ENCODE results near the gene ZEB2. TPM values are rescaled to one million over a fixed set of nuclear protein-coding genes. Genes with fewer than 3 reads are reported as not detected.

ZEB2 gene
- total RNA-seq, 1 donor from 2014 or later, result 106 TPM

- Mint-ChIP-seq H3K27me3 (ENCODE audit: insufficient read depth, low read depth) (no peaks in the 10 kb centered on the region), H3K4me1 (peaks cover 18% of the 10 kb centered on the region), H3K9me3 (no peaks in the 10 kb centered on the region), H3K4me3 (no peak overlapping the region), H3K27ac (no peak overlapping the region), H3K36me3 (peaks cover 12% of the 10 kb centered on the region)
- H3F3A ChIP-seq (ENCODE audit: low read depth), result peaks cover 18% of the 10 kb centered on the region
- no peaks in the 10 kb centered on the region for H4K20me1 ChIP-seq (ENCODE audit: low read depth)
- H3K4me3 ChIP-seq, result no peak overlapping the region
- H3K9ac ChIP-seq, result no peak overlapping the region
- no peak overlapping the region for H2AFZ ChIP-seq (replicated peaks)
- H3K9me3 ChIP-seq (ENCODE audit: low read depth), result no peaks in the 10 kb centered on the region
- H3K36me3 ChIP-seq, result no peaks in the 10 kb centered on the region
- no peaks in the 10 kb centered on the region for H3K27me3 ChIP-seq
- H3K4me1 ChIP-seq, result peaks cover 9% of the 10 kb centered on the region
- no peak overlapping the region for H3K4me2 ChIP-seq
- TF ChIP-seq EZH2phosphoT487 (IDR thresholded peaks at IDR 0.05), result no peak
- no peak for TF ChIP-seq EZH2 (IDR thresholded peaks at IDR 0.05)
- no peak for TF ChIP-seq CTCF (IDR thresholded peaks at IDR 0.05)
- H3K27ac ChIP-seq, result no peak overlapping the region
- no peak for DNase-seq (ENCODE audit: low spot score)
- H3K79me2 ChIP-seq (ENCODE audit: low read depth), result no peaks in the 10 kb centered on the region
Observed at GRCh38 chr2:144382849-144383248, 137.1 kb downstream of the ZEB2 start.

- Histone ChIP-seq H3K79me2 (ENCODE audit: low read depth) (no peaks in the 10 kb centered on the region), H3K36me3 (no peaks in the 10 kb centered on the region), H3F3A (ENCODE audit: low read depth) (peaks cover 10% of the 10 kb centered on the region), H3K9ac (no peak overlapping the region), H3K9me3 (ENCODE audit: low read depth) (no peaks in the 10 kb centered on the region), H3K27me3 (no peaks in the 10 kb centered on the region), H2AFZ (replicated peaks) (no peak overlapping the region), H3K4me2 (no peak overlapping the region), H3K4me1 (peaks cover 9% of the 10 kb centered on the region), H4K20me1 (ENCODE audit: low read depth) (no peaks in the 10 kb centered on the region), H3K4me3 (no peak overlapping the region), H3K27ac (no peak overlapping the region)
- Mint-ChIP-seq H3K4me1 (peaks cover 18% of the 10 kb centered on the region), H3K4me3 (no peak overlapping the region), H3K9me3 (no peaks in the 10 kb centered on the region), H3K27me3 (ENCODE audit: insufficient read depth, low read depth) (no peaks in the 10 kb centered on the region), H3K27ac (no peak overlapping the region), H3K36me3 (peaks cover 12% of the 10 kb centered on the region)
- no peak for DNase-seq (ENCODE audit: low spot score)
- TF ChIP-seq EZH2phosphoT487 (IDR thresholded peaks at IDR 0.05) (no peak), CTCF (IDR thresholded peaks at IDR 0.05) (no peak), EZH2 (IDR thresholded peaks at IDR 0.05) (no peak)
Observed at GRCh38 chr2:144381716-144382115, 138.2 kb downstream of the ZEB2 start.

GRCh38 chr2:144379851-144380311 is 140.0 kb downstream of the ZEB2 start:
- Histone ChIP-seq H3F3A (ENCODE audit: low read depth) (no peaks in the 10 kb centered on the region), H2AFZ (replicated peaks) (peak overlapping the region; percentile 1), H3K79me2 (ENCODE audit: low read depth) (no peaks in the 10 kb centered on the region), H3K36me3 (no peaks in the 10 kb centered on the region), H4K20me1 (ENCODE audit: low read depth) (no peaks in the 10 kb centered on the region), H3K27ac (no peak overlapping the region), H3K9ac (no peak overlapping the region), H3K9me3 (ENCODE audit: low read depth) (no peaks in the 10 kb centered on the region), H3K4me2 (peak overlapping the region; percentile 29), H3K4me3 (no peak overlapping the region), H3K4me1 (peaks cover 9% of the 10 kb centered on the region), H3K27me3 (no peaks in the 10 kb centered on the region)
- peak; percentile 19 for DNase-seq (ENCODE audit: low spot score)
- H3K4me1 Mint-ChIP-seq, result peaks cover 18% of the 10 kb centered on the region
- H3K27ac Mint-ChIP-seq, result peak overlapping the region; percentile 35
- H3K36me3 Mint-ChIP-seq, result peaks cover 6% of the 10 kb centered on the region
- no peaks in the 10 kb centered on the region for H3K9me3 Mint-ChIP-seq
- no peak for TF ChIP-seq EZH2 (IDR thresholded peaks at IDR 0.05)
- no peak for TF ChIP-seq CTCF (IDR thresholded peaks at IDR 0.05)
- no peak for TF ChIP-seq EZH2phosphoT487 (IDR thresholded peaks at IDR 0.05)
- peak overlapping the region; percentile 7 for H3K4me3 Mint-ChIP-seq
- H3K27me3 Mint-ChIP-seq (ENCODE audit: insufficient read depth, low read depth), result peaks cover 3% of the 10 kb centered on the region
